Endothelial cell of umbilical vein (primary cell): ENCODE data around the gene PAQR4.

Experiments
- CTCF ChIP-seq, 2 donors: IDR thresholded peaks; 1 replicate in 1 of 2; 2 replicates in 1 of 2; pipeline ENCODE4 v1.5.1; 2011; ENCODE audit warnings: low read length in 2 of 2, mild to moderate bottlenecking in 2 of 2, moderate library complexity in 2 of 2, control low read depth in 1 of 2, inconsistent platforms in 1 of 2, low read depth in 1 of 2; ENCODE audit not compliant: insufficient read depth in 1 of 2; ENCODE audit errors: extremely low read depth in 1 of 2
- JUN ChIP-seq: IDR thresholded peaks from 2 replicates; pipeline ENCODE4 v1.6.1; 2011; ENCODE audit warnings: borderline replicate concordance, low read depth; ENCODE audit not compliant: insufficient read length, insufficient read depth
- POLR2A ChIP-seq: IDR thresholded peaks from 2 replicates; pipeline ENCODE4 v1.6.1; 2012; ENCODE audit warnings: low read depth, mild to moderate bottlenecking, control low read depth, low read length
- POLR2AphosphoS5 ChIP-seq: IDR thresholded peaks from 2 replicates; pipeline ENCODE4 v1.6.1; 2012; ENCODE audit warnings: low read depth, mild to moderate bottlenecking, control low read depth, low read length, moderate library complexity; ENCODE audit not compliant: insufficient read depth

GRCh38 chr16:2980227-2981176 lies 11.4 kb downstream of the PAQR4 start, which contains the start of gene PKMYT1:
- TF ChIP-seq POLR2AphosphoS5 (peak; percentile 96), CTCF (IDR thresholded peaks at IDR 0.05; ENCODE audit: extremely low read depth in 1 of 2, insufficient read depth in 1 of 2, low read depth in 1 of 2, low read length in 2 of 2) (no peak), JUN (no peak), POLR2A (peak; percentile 97)
